ENCODE measurements around the gene MYO18B. TPM values are rescaled to one million over a fixed set of nuclear protein-coding genes. Genes with fewer than 3 reads are reported as not detected.

MYO18B gene
- total and polyA plus RNA-seq, 2 of the 8 experiments (the other 6 are each of a cell fraction or from before 2014, with no cell fraction given) = 0.62 to 0.78 TPM

GRCh38 chr22:25908755-25909154 lies 166.8 kb downstream of the MYO18B start:
- no peak overlapping the region for H2BK20ac ChIP-seq (ENCODE audit: low read length)
- no peak overlapping the region for H2BK120ac ChIP-seq (replicated peaks; ENCODE audit: low read depth, low read length)
- H4K5ac ChIP-seq (ENCODE audit: insufficient read length, low read depth, low read length) = no peak overlapping the region
- peaks cover 0 to 7% (median 0%) of the 10 kb centered on the region in 4 experiments; a peak in 3 of 7 replicates for H3K27me3 ChIP-seq (replicated peaks in 1 of 4; ENCODE audit: control insufficient read depth in 3 of 4, extremely low read depth in 1 of 4, insufficient read depth in 3 of 4, low read length in 3 of 4)
- POLR2A ChIA-PET (ENCODE audit: partially characterized antibody) = no interaction called here
- 80% methylated on average over 2 of the region's 2 CpGs; no CpG with 5 or more reads in 1 of the 2 experiments for WGBS, 2 experiments (ENCODE audit: extremely low coverage in 1 of 2, insufficient coverage in 1 of 2, insufficient read length in 1 of 2, insufficient replicate concordance in 2 of 2, low coverage in 1 of 2, low lambda C conversion rate in 2 of 2, missing lambda C conversion rate in 1 of 2)
- H2BK15ac ChIP-seq (ENCODE audit: low read length) = no peak overlapping the region
- no peaks in the 10 kb centered on the region for H3K9me3 ChIP-seq (ENCODE audit: insufficient read depth in 2 of 2, low read depth in 1 of 2, low read length in 1 of 2)
- FAIRE-seq (no peak), DNase-seq (ENCODE audit: low read depth in 1 of 2, low spot score in 2 of 2) (no peak)
- no peak overlapping the region for H2BK5ac ChIP-seq (ENCODE audit: low read depth, low read length)
- no peak overlapping the region for H2AFZ ChIP-seq (ENCODE audit: low read length)
- no peak overlapping the region for H3K23ac ChIP-seq (ENCODE audit: insufficient read length)
- no peak overlapping the region for H3K27ac ChIP-seq (ENCODE audit: low read depth, low read length)
- H3K4ac ChIP-seq (replicated peaks; ENCODE audit: insufficient read length, low read depth, low read length) = no peak overlapping the region
- H3K23me2 ChIP-seq (ENCODE audit: low read depth, low read length) = no peaks in the 10 kb centered on the region
- H3K79me2 ChIP-seq (ENCODE audit: control insufficient read depth in 1 of 2, insufficient read depth in 2 of 2, low read length in 2 of 2) = no peaks in the 10 kb centered on the region
- CTCF ChIA-PET (ENCODE audit: partially characterized antibody) = interaction anchor here (1.5 kb wide), 1 partner anchor 227 kb away, joined by 3 read pairs; no protein-coding TSS in a partner anchor
- H3K18ac ChIP-seq (ENCODE audit: extremely low read depth, low read length) = no peak overlapping the region
- H3K4me2 ChIP-seq (ENCODE audit: insufficient read depth in 1 of 2, low read depth in 2 of 2, low read length in 2 of 2) = no peak overlapping the region
- H3K4me3 ChIP-seq (ENCODE audit: extremely low read depth in 1 of 4, insufficient read depth in 2 of 4, low read depth in 3 of 4, low read length in 4 of 4) = no peak overlapping the region
- H4K91ac ChIP-seq (replicated peaks; ENCODE audit: insufficient read length, low read length) = no peak overlapping the region
- H3K79me1 ChIP-seq (ENCODE audit: low read depth, low read length) = no peaks in the 10 kb centered on the region
- H3K56ac ChIP-seq (replicated peaks; ENCODE audit: insufficient read length, low read depth, low read length) = no peak overlapping the region
- no peak overlapping the region for H4K8ac ChIP-seq (ENCODE audit: extremely low read depth, insufficient read depth, low read length)
- H3K4me1 ChIP-seq (replicated peaks in 1 of 4; ENCODE audit: control insufficient read depth in 3 of 4, insufficient read depth in 4 of 4, low read length in 3 of 4) = peaks cover 0 to 8% (median 0%) of the 10 kb centered on the region in 4 experiments; a peak in 1 of 7 replicates
- H2AK5ac ChIP-seq (ENCODE audit: low read depth, low read length) = no peak overlapping the region
- no peak overlapping the region for H3K9ac ChIP-seq (replicated peaks in 1 of 4; ENCODE audit: extremely low read depth in 1 of 4, low read depth in 3 of 4, low read length in 3 of 4)
- no peak overlapping the region for H3K14ac ChIP-seq (ENCODE audit: insufficient read length)
- H3K36me3 ChIP-seq (ENCODE audit: control insufficient read depth in 2 of 4, insufficient read depth in 4 of 4, low read length in 3 of 4) = no peaks in the 10 kb centered on the region
- no peak overlapping the region for H2BK12ac ChIP-seq (ENCODE audit: low read depth, low read length)
- no peaks in the 10 kb centered on the region for H4K20me1 ChIP-seq (replicated peaks in 1 of 2; ENCODE audit: control insufficient read depth in 1 of 2, insufficient read depth in 2 of 2, low read length in 2 of 2)
- TF ChIP-seq PHF8 (conservative IDR thresholded peaks at IDR 0.05; ENCODE audit: low read depth, low read length) (no peak), TEAD4 (IDR thresholded peaks at IDR 0.05; ENCODE audit: low read depth, low read length) (no peak), CEBPB (IDR thresholded peaks at IDR 0.05; ENCODE audit: low read depth, low read length) (no peak), CTCF (IDR thresholded peaks at IDR 0.05; ENCODE audit: control extremely low read depth in 1 of 3, insufficient read depth in 1 of 3, low read depth in 1 of 3, low read length in 3 of 3) (no peak), CBX5 (IDR thresholded peaks at IDR 0.05; ENCODE audit: low read depth, low read length) (no peak), HDAC6 (IDR thresholded peaks at IDR 0.05; ENCODE audit: low read depth, low read length) (no peak), SP1 (IDR thresholded peaks at IDR 0.05; ENCODE audit: low read depth, low read length) (no peak), ASH2L (IDR thresholded peaks at IDR 0.05; ENCODE audit: low read length) (no peak), GABPA (IDR thresholded peaks at IDR 0.05; ENCODE audit: borderline replicate concordance, insufficient read depth, low read length) (no peak), CTBP2 (IDR thresholded peaks at IDR 0.05; ENCODE audit: borderline replicate concordance, insufficient read depth, insufficient read length, low read length) (no peak), SIRT6 (IDR thresholded peaks at IDR 0.05; ENCODE audit: low read length) (no peak), ATF3 (IDR thresholded peaks at IDR 0.05; ENCODE audit: insufficient read depth, low read depth, low read length) (no peak)
